Heart right ventricle (tissue), 16 donors: Measurements from ENCODE around the gene PDE6G. TPM values are rescaled to one million over a fixed set of nuclear protein-coding genes. Genes with fewer than 3 reads are reported as not detected.
A peak's percentile ranks its signal among the peaks of the same experiment; 100 is the strongest.

ENCODE experiments used
- ATAC-seq, 8 donors: fragments of 200-7000 bp; cut with Tn5 transposase; one replicate each; pipeline ENCODE4 v1.9.1; 2020; ENCODE audit warnings: mild to moderate bottlenecking in 8 of 8, moderate library complexity in 8 of 8, moderate number of reproducible peaks in 1 of 8
- DNase-seq, 2 donors: peaks; one replicate each; pipeline ENCODE4 v3.0.0-alpha.2; 2020
- H3K27ac ChIP-seq, 10 donors: fragments of 200-600 bp; sonication (generic) in 2 of 10; one replicate each; pipeline versions ENCODE4 v1.5.0 to v1.8.0; 2020 to 2022; ENCODE audit warnings: mild to moderate bottlenecking in 3 of 10
- H3K27me3 ChIP-seq, 7 donors: fragments of 200-600 bp; one replicate each; pipeline ENCODE4 v1.8.0; 2021 to 2022; ENCODE audit warnings: mild to moderate bottlenecking in 2 of 7
- H3K36me3 ChIP-seq, 9 donors: fragments of 200-600 bp; sonication (generic) in 1 of 9; one replicate each; pipeline versions ENCODE4 v1.5.0 to v1.8.0; 2020 to 2022; ENCODE audit warnings: mild to moderate bottlenecking in 2 of 9
- H3K4me1 ChIP-seq, 9 donors: fragments of 200-600 bp; sonication (generic) in 1 of 9; one replicate each; pipeline versions ENCODE4 v1.5.0 to v1.8.0; 2020 to 2022; ENCODE audit warnings: mild to moderate bottlenecking in 4 of 9
- H3K4me3 ChIP-seq, 10 donors: fragments of 200-600 bp; sonication (generic) in 2 of 10; one replicate each; pipeline versions ENCODE4 v1.5.0 to v1.8.0; 2020 to 2022; ENCODE audit warnings: mild to moderate bottlenecking in 7 of 10, moderate library complexity in 2 of 10
- H3K9me3 ChIP-seq, 11 donors: fragments of 200-600 bp in 10 of 11; sonication (generic) in 2 of 11; one replicate each; pipeline versions ENCODE4 v1.5.0 to v1.8.0; 2013 to 2022; ENCODE audit warnings: mild to moderate bottlenecking in 2 of 11, control low read depth in 1 of 11, moderate library complexity in 1 of 11
- WGBS, 2 donors: extraction: QIAGEN DNeasy Blood & Tissue Kit; methylation state at CpG; one replicate each; pipeline ENCODE4 v1.1.7; 2013; ENCODE audit warnings: inconsistent platforms in 1 of 2; 5-methylcytosine and 5-hydroxymethylcytosine counted together
- intact Hi-C, 10 donors: fragments of 100-400 bp; cut with DNase I; formaldehyde crosslinking; loops; one replicate each; pipeline versions ENCODE4 v1.11.1 to v1.14.2; 2022
- polyA plus RNA-seq, 2 donors: library from polyadenylated mRNA; stranded (reverse); fragments of 200-250 nt; gene quantifications; one replicate each; pipeline ENCODE4 v1.2.3, GENCODE V29; 2013
- total RNA-seq, 10 donors: library from RNA; stranded (reverse); fragmentation: NEBNext Ultra II Directional in 3 of 10; extraction: Animal tissue kit (Norgen Biotek cat#: 25700) in 3 of 10; gene quantifications; one replicate each; pipeline versions ENCODE4 v1.2.1 to v1.2.4, GENCODE V29; 2021 to 2023
- TF ChIP-seq, protein P1 (sequence below), 9 donors: fragments of 200-600 bp; sonication (generic) in 2 of 9; IDR thresholded peaks; one replicate each; pipeline versions ENCODE4 v1.5.0 to v1.8.0; 2021 to 2022; ENCODE audit warnings: antibody characterized with exemption in 9 of 9, mild to moderate bottlenecking in 5 of 9, moderate library complexity in 1 of 9
- donor health status: Arrhythmogenic right ventricular cardiomyopathy.
- donor health status: ischemic (EF 13 %, LVEDD 7.1; RV severe dilation, severe dysfunction).
- donor health status: healthy with polysubstance abuse.
- donor health status: DM: no; HTN: yes; CAD: no.
- donor health status: DM: no; HTN: no; CAD: no.
- donor health status: ischemic (EF 25% LVEDD 6.9; RV normal size, moderate dysfunction).
- donor health status: ischemic (EF 25% LVEDD 5.7; RV mildly dilated, moderate dysfunction).
- donor health status: healthy.
- donor health status: DM: yes; HTN: yes; CAD: no.
- donor health status: Ischemic cardiomyopathy.
- donor health status: ischemic (EF 35%, LVEDD 5.7; RV mildly dilated, moderate dysfunction).
- donor health status: nonischemic (EF 11% LVEDD 7.7; RV severe dilation, severe dysfunction).
- donor health status: DM: yes; HTN: yes; CAD: no.
- donor health status: PGD.
- donor health status: ischemic (EF 29% LVEDD 5.4; RV normal size, mild dysfunction).
- donor health status: nonischemic (EF 23%, LVEDD 6.1; RV moderate dilation, normal function).

PDE6G gene
- total and polyA plus RNA-seq, 12 donors, result 0.38 to 1.3 (median 1.3) TPM; not detected in 9

DNA sequence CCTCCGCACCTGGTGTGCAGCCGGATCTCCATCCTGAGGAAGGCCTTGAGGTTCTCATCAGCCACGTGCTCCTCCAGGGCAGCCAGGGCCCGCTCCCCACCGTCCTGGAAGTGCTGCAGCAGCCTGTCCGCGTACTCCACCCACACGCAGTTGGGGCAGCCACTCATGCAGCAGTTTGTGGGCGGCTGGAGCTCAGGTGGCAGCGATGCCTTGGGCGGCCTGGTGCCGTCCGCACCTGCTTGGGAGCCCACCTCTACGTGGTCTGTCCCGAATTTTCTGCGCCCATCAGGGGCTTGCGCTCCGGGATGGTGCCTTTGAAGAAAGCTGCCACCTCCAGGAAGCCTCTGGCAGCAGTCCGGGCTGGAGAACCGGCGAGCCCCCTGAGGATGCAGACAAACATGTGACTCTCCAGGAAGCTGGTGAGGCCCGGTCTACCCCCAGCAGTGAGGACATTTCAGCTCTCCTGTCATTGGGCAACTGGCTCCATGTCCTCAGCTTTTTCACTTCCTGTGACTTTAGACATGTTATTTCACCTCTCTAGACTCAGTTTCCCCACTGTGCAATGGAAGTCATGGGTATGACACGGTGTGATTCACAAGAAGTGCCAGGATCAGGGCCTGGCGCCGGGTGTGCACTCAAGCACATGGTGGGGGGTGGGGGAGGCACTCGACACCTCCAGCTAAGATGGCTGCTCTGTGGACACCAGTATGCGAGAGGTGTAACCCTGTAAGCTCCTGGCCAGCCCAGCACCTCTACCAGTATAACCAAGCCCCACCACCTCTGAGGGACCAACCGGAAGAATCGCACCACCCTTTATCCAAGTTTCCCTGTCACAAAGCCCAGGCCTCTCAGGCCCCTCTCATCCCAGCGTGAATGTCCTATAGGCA, 9.1 kb upstream of the PDE6G start:
- WGBS, 2 donors, result 61 to 65% methylated on average over 30 of the region's 30 CpGs

DNA sequence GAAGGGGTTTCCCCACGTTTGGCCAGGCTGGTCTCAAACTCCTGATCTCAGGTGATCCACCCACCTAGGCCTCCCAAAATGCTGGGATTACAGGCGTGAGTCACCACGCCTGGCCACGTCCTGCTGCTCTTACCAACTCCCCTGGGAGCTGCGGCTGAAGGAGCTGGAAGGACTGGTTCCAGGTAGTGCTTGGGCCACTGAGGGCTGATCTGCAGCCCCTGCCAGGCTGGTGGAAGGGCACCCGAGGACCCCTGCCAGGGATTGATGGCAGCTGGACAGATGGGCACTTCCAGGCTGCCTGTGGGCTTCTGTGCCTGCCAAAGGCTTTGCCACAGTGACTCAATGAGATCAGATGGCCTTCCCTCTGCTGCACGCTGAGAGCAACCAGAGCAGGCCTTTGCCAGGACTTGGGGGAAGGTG, 7.7 kb upstream of the PDE6G start:
- intact Hi-C loops, result no loop called here
- Histone ChIP-seq H3K27me3 (no peaks in the 10 kb centered on the region), H3K4me1 (peaks cover 6 to 29% (median 24%) of the 10 kb centered on the region in 9 donors), H3K27ac (no peak overlapping the region), H3K9me3 (no peaks in the 10 kb centered on the region), H3K36me3 (peaks cover 0 to 22% (median 0%) of the 10 kb centered on the region in 9 donors), H3K4me3 (no peak overlapping the region)
- TF ChIP-seq, protein P1, sequence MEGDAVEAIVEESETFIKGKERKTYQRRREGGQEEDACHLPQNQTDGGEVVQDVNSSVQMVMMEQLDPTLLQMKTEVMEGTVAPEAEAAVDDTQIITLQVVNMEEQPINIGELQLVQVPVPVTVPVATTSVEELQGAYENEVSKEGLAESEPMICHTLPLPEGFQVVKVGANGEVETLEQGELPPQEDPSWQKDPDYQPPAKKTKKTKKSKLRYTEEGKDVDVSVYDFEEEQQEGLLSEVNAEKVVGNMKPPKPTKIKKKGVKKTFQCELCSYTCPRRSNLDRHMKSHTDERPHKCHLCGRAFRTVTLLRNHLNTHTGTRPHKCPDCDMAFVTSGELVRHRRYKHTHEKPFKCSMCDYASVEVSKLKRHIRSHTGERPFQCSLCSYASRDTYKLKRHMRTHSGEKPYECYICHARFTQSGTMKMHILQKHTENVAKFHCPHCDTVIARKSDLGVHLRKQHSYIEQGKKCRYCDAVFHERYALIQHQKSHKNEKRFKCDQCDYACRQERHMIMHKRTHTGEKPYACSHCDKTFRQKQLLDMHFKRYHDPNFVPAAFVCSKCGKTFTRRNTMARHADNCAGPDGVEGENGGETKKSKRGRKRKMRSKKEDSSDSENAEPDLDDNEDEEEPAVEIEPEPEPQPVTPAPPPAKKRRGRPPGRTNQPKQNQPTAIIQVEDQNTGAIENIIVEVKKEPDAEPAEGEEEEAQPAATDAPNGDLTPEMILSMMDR (IDR thresholded peaks at IDR 0.05), result no peak
- ATAC-seq (no peak), DNase-seq (no peak)
- WGBS, 2 donors, result 74 to 86% methylated on average over 7 of the region's 7 CpGs

More for the DNA sequence above, 9.1 kb upstream of the PDE6G start:
- no peaks in the 10 kb centered on the region for H3K9me3 ChIP-seq
- peaks cover 0 to 36% (median 0%) of the 10 kb centered on the region in 9 donors for H3K36me3 ChIP-seq
- TF ChIP-seq, protein P1 (IDR thresholded peaks at IDR 0.05), result no peak
- H3K4me3 ChIP-seq, result peak overlapping the region; percentile 71 to 99 (median 94)
- DNase-seq (no peak), ATAC-seq (peak in 6 of 8 donors; percentile 2 to 35 (median 7))
- H3K27ac ChIP-seq, result peak overlapping the region; percentile 30 to 97 (median 92)
- intact Hi-C loops, result loop anchor here in 2 of 10 donors (1.0 to 2.0 kb wide), 3 partner anchors 18 to 29 kb away; partner anchors contain the start of genes NPLOC4 (in 2 of the 2), TSPAN10 (in 2 of the 2) and ARL16 (in 1 of the 2)
- H3K4me1 ChIP-seq, result peaks cover 6 to 29% (median 24%) of the 10 kb centered on the region in 9 donors
- H3K27me3 ChIP-seq, result no peaks in the 10 kb centered on the region

- Histone ChIP-seq H3K4me3 (no peak overlapping the region), H3K9me3 (no peaks in the 10 kb centered on the region), H3K36me3 (peaks cover 0 to 10% (median 0%) of the 10 kb centered on the region in 9 donors), H3K27ac (no peak overlapping the region), H3K27me3 (no peaks in the 10 kb centered on the region), H3K4me1 (peaks cover 0 to 18% (median 15%) of the 10 kb centered on the region in 9 donors)
- ATAC-seq, result no peak
- 93 to 94% methylated on average over 4 of the region's 4 CpGs for WGBS, 2 donors
- TF ChIP-seq, protein P1 (IDR thresholded peaks at IDR 0.05), result no peak
- DNase-seq, result no peak
- intact Hi-C loops, result no loop called here
These were observed 5.7 kb upstream of the PDE6G start for GRCh38 chr17:81662002-81662401.

- intact Hi-C loops, result no loop called here
- WGBS, 2 donors, result 92 to 94% methylated on average over 9 of the region's 9 CpGs
- H3K4me3 ChIP-seq, result no peak overlapping the region
- H3K27ac ChIP-seq, result no peak overlapping the region
- peaks cover 0 to 10% (median 0%) of the 10 kb centered on the region in 9 donors for H3K36me3 ChIP-seq
- DNase-seq (no peak), ATAC-seq (no peak)
- no peaks in the 10 kb centered on the region for H3K27me3 ChIP-seq
- peaks cover 0 to 26% (median 6%) of the 10 kb centered on the region in 9 donors for H3K4me1 ChIP-seq
- TF ChIP-seq, protein P1 (IDR thresholded peaks at IDR 0.05), result no peak
- no peaks in the 10 kb centered on the region for H3K9me3 ChIP-seq
These were observed 4.1 kb upstream of the PDE6G start for GRCh38 chr17:81660441-81660840.
